HepG2 (cell line): ENCODE data around the gene DDX39B. TPM values are rescaled to one million over a fixed set of nuclear protein-coding genes. Genes with fewer than 3 reads are reported as not detected.

Experiments used
- ATF3 ChIP-seq: sonication (generic); formaldehyde crosslinking; IDR thresholded peaks from 2 replicates; pipeline ENCODE4 v1.4.0; 2020; ENCODE audit warnings: missing genetic modification reagents
- ATF6 ChIP-seq: sonication (generic); formaldehyde crosslinking; conservative IDR thresholded peaks from 2 replicates; pipeline ENCODE4 v1.4.0; 2020; ENCODE audit warnings: missing genetic modification reagents
- GPN1 ChIP-seq: sonication (generic); formaldehyde crosslinking; IDR thresholded peaks from 2 replicates; pipeline ENCODE4 v1.5.1; 2020; ENCODE audit warnings: missing genetic modification reagents, borderline replicate concordance
- NCOA2 ChIP-seq: sonication (generic); formaldehyde crosslinking; IDR thresholded peaks from 2 replicates; pipeline ENCODE4 v1.8.0; 2022; ENCODE audit warnings: inconsistent platforms
- RFX3 ChIP-seq: IDR thresholded peaks from 2 replicates; pipeline ENCODE4 v1.6.1; 2016; ENCODE audit warnings: missing biosample characterization, missing genetic modification reagents
- SALL1 ChIP-seq: sonication (generic); formaldehyde crosslinking; IDR thresholded peaks from 2 replicates; pipeline ENCODE4 v1.8.0; 2022; ENCODE audit warnings: mild to moderate bottlenecking, missing genetic modification reagents
- THAP11 ChIP-seq: IDR thresholded peaks from 2 replicates; pipeline ENCODE4 v1.6.1; 2016; ENCODE audit warnings: missing biosample characterization, missing genetic modification reagents
- THAP7 ChIP-seq: sonication (generic); formaldehyde crosslinking; IDR thresholded peaks from 2 replicates; pipeline ENCODE4 v1.8.1; 2023; ENCODE audit warnings: mild to moderate bottlenecking, missing genetic modification reagents
- ZBTB26 ChIP-seq: IDR thresholded peaks from 2 replicates; pipeline ENCODE4 v1.6.1; 2016; ENCODE audit warnings: missing compliant biosample characterization, missing genetic modification reagents, borderline replicate concordance
- ZNF33A ChIP-seq: sonication (generic); formaldehyde crosslinking; IDR thresholded peaks from 2 replicates; pipeline ENCODE4 v1.5.1; 2020; ENCODE audit warnings: missing genetic modification reagents, mild to moderate bottlenecking, moderate library complexity, borderline replicate concordance
- ZNF570 ChIP-seq: sonication (generic); formaldehyde crosslinking; IDR thresholded peaks from 2 replicates; pipeline ENCODE4 v1.4.0; 2020; ENCODE audit warnings: mild to moderate bottlenecking, missing genetic modification reagents, borderline replicate concordance
- polyA plus RNA-seq, 8 experiments: library from polyadenylated mRNA; depleted of rRNA in 3 of 8; stranded (reverse) in 7 of 8; unstranded in 1 of 8; fragments of >200 nt; fragmentation: Illumina TruSeq in 4 of 8; extraction: Trizol in 4 of 8; gene quantifications; 2 replicates each; pipeline versions ENCODE4 v1.2.1 to v1.2.3, GENCODE V29; 2011 to 2016; ENCODE audit warnings: low read depth in 4 of 8, missing spikeins in 1 of 8, mixed read lengths in 1 of 8; ENCODE audit not compliant: insufficient read depth in 1 of 8
- total RNA-seq, 5 experiments: library from RNA; depleted of rRNA; stranded (reverse); fragments of >200 nt; fragmentation: Illumina TruSeq; extraction: Trizol; gene quantifications; 2 replicates each; pipeline ENCODE4 v1.2.3, GENCODE V29; 2016; ENCODE audit warnings: low read depth in 1 of 5
- TF ChIP-seq, protein P1 (sequence below): sonication (generic); formaldehyde crosslinking; IDR thresholded peaks from 2 replicates; pipeline ENCODE4 v1.4.0; 2020; ENCODE audit warnings: missing genetic modification reagents
- TF ChIP-seq, protein P2 (sequence below): IDR thresholded peaks from 2 replicates; pipeline ENCODE4 v1.4.0; 2020; ENCODE audit warnings: mild to moderate bottlenecking, missing genetic modification reagents

The DDX39B gene
- total and polyA plus RNA-seq, 2 of the 13 experiments (the other 11 are each of a cell fraction or from before 2014, with no cell fraction given): 570 to 678 TPM

DNA sequence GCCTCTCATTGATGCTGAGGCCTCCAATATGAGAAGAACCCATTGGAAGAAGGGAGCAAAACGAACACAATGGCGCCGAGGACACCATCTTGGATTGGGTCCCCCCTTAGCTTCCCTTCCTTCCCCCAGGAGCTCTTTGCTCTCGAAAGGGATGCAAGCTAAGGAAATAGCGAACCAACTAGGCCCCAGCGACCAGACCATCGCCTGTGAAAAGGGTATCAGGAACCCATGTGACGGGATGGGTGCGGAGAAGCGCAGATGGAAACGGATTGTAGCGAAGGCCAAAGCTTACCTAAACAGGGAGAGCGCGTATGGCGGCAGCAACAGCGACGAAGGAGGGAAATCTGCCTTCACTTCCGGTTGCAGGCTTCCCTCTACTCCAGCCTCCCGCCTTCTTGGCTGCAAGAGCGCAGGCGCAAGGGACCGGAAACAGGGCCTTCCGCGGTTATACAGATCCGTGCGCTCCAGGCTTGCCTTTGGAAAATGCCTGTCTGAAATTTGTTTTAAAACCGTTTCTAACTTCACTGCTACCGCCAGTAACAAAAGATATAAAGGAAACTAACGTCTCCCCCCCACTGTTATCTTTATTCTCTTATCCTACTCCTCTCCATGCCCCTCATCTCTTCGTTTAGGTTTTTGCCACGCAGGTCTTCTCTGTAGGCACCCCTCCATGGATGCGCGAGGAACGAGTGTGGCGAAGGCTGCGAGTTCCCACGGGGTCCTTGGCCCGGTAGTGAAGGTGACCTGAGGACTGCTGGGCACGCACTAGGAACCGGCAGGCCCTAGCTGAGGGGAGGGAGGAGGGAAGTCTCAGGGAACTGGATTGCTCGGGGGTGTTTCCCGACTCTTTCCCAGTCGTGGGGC lies at the start of gene DDX39B (continued):
- TF ChIP-seq ZBTB26 (CRISPR knock-in tag) (peak; percentile 85; the same call in 1 of the 2 replicates), GPN1 (no peak), RFX3 (no peak), ZNF33A (CRISPR knock-in tag) (peak; percentile 77; the same call in 1 of the 2 replicates), SALL1 (CRISPR knock-in tag) (peak; percentile 77), THAP7 (peak; percentile 61; the same call in 1 of the 2 replicates), NCOA2 (CRISPR knock-in tag) (peak; percentile 50), ATF3 (CRISPR knock-in tag) (no peak), THAP11 (CRISPR knock-in tag) (peak; percentile 93), ATF6 (peak; percentile 43; the same call in 1 of the 2 replicates), ZNF570 (CRISPR knock-in tag) (0 out of 2 replicates have a peak, but pooled peaks have one; percentile 38)
- TF ChIP-seq, protein P1, sequence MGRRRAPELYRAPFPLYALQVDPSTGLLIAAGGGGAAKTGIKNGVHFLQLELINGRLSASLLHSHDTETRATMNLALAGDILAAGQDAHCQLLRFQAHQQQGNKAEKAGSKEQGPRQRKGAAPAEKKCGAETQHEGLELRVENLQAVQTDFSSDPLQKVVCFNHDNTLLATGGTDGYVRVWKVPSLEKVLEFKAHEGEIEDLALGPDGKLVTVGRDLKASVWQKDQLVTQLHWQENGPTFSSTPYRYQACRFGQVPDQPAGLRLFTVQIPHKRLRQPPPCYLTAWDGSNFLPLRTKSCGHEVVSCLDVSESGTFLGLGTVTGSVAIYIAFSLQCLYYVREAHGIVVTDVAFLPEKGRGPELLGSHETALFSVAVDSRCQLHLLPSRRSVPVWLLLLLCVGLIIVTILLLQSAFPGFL (CRISPR knock-in tag): peak; percentile 45; the same call in 1 of the 2 replicates
- TF ChIP-seq, protein P2, sequence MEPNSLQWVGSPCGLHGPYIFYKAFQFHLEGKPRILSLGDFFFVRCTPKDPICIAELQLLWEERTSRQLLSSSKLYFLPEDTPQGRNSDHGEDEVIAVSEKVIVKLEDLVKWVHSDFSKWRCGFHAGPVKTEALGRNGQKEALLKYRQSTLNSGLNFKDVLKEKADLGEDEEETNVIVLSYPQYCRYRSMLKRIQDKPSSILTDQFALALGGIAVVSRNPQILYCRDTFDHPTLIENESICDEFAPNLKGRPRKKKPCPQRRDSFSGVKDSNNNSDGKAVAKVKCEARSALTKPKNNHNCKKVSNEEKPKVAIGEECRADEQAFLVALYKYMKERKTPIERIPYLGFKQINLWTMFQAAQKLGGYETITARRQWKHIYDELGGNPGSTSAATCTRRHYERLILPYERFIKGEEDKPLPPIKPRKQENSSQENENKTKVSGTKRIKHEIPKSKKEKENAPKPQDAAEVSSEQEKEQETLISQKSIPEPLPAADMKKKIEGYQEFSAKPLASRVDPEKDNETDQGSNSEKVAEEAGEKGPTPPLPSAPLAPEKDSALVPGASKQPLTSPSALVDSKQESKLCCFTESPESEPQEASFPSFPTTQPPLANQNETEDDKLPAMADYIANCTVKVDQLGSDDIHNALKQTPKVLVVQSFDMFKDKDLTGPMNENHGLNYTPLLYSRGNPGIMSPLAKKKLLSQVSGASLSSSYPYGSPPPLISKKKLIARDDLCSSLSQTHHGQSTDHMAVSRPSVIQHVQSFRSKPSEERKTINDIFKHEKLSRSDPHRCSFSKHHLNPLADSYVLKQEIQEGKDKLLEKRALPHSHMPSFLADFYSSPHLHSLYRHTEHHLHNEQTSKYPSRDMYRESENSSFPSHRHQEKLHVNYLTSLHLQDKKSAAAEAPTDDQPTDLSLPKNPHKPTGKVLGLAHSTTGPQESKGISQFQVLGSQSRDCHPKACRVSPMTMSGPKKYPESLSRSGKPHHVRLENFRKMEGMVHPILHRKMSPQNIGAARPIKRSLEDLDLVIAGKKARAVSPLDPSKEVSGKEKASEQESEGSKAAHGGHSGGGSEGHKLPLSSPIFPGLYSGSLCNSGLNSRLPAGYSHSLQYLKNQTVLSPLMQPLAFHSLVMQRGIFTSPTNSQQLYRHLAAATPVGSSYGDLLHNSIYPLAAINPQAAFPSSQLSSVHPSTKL (CRISPR knock-in tag): no peak; the same call in 1 of the 2 replicates
